IPS-20b (cell line): ENCODE measurements around the gene AFF1.
"Not testable (repeated sequence)": the region's sequence is repeated elsewhere in the genome, so short reads cannot be mapped to it uniquely, and the experiment has no call there.

Source experiments
- H3K27ac ChIP-seq: one replicate; pipeline ENCODE4 v1.5.1; 2013; ENCODE audit warnings: low read length
- H3K27me3 ChIP-seq: 2 replicates; pipeline ENCODE4 v1.6.1; 2013; ENCODE audit warnings: mild to moderate bottlenecking, low read length, inconsistent platforms; ENCODE audit not compliant: insufficient read depth
- H3K36me3 ChIP-seq: 2 replicates; pipeline ENCODE4 v1.6.1; 2013; ENCODE audit warnings: low read depth, mild to moderate bottlenecking, inconsistent platforms, low read length, moderate library complexity; ENCODE audit not compliant: insufficient read depth
- H3K4me1 ChIP-seq: 2 replicates; pipeline ENCODE4 v1.6.1; 2013; ENCODE audit warnings: mild to moderate bottlenecking, control low read depth, inconsistent platforms, low read length, moderate library complexity; ENCODE audit not compliant: insufficient read depth
- H3K4me3 ChIP-seq: 2 replicates; pipeline ENCODE4 v1.5.1; 2013; ENCODE audit warnings: mild to moderate bottlenecking, low read length, inconsistent platforms
- H3K9ac ChIP-seq: 2 replicates; pipeline ENCODE4 v1.6.1; 2013; ENCODE audit warnings: low read depth, mild to moderate bottlenecking, inconsistent platforms, low read length, moderate library complexity
- H3K9me3 ChIP-seq: 2 replicates; pipeline ENCODE4 v1.6.1; 2013; ENCODE audit warnings: mild to moderate bottlenecking, low read depth, low read length, inconsistent platforms; ENCODE audit not compliant: insufficient read depth

AFF1 gene

DNA sequence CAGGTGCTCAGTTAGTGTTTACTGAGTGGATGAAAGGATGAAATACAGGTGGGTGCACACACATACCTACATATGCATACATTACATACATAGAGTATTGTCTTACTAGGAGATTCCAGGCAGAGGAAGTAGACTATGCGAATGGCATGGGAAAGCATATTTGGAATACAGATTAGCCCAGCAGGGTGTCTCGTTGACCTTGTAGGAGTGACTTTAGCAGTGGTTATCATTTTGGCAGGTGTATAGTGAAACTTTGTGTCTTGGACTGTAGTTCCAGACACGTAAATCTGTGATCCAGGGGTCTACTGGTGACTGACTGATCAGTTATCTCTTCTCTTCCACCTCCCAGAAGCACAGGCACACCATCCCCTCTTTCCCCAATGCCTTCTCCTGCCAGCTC lies 199.3 kb downstream of the AFF1 start:
- peaks cover 93% of the 10 kb centered on the region for H3K36me3 ChIP-seq
- H3K4me3 ChIP-seq, result no peak overlapping the region
- H3K27ac ChIP-seq, result no peak overlapping the region
- no peaks in the 10 kb centered on the region for H3K4me1 ChIP-seq
- no peaks in the 10 kb centered on the region for H3K9me3 ChIP-seq
- H3K27me3 ChIP-seq, result no peaks in the 10 kb centered on the region
- H3K9ac ChIP-seq, result no peak overlapping the region

DNA sequence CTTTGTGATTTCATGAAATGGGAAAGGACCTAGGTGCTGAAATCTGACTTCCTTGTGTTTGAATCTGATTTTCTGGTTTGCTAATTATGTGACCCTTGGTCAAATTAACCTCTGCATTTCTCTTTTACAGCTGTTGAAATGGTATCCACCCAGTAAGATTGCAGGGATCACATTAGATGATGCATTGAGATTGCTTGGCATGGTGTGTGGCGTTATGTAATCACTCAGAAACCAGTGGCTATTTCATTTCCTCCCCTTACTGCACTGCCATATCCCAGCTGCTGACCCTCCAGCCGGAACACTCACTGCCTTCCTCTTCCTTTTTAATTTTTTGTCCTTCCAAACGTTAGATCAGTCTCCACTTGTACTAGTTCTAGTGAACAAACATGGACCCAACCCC lies 206.6 kb downstream of the AFF1 start:
- Histone ChIP-seq H3K27ac (no peak overlapping the region), H3K4me1 (no peaks in the 10 kb centered on the region), H3K4me3 (no peak overlapping the region), H3K9ac (no peak overlapping the region), H3K27me3 (no peaks in the 10 kb centered on the region), H3K9me3 (no peaks in the 10 kb centered on the region), H3K36me3 (peaks cover 61% of the 10 kb centered on the region)

DNA sequence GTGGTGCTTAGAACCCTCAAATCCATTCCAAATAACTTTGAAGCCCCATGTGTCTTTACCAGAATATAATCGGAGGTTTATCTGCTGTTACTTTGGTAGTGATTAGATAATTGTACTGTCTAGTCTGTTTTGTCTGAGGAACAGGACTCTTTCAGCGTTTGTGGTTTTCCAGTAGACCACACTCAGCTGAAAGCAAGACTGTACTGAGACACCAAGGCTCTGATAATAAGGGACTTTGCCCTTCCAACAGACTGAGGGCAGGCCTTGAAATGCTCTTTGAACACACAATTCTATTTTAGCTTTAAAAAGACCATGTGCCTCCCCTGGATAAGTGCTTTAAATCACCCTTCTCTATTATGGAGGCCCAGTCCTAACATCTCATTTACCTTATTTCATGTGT lies 209.5 kb downstream of the AFF1 start:
- Histone ChIP-seq H3K27ac (no peak overlapping the region), H3K9ac (no peak overlapping the region), H3K4me3 (no peak overlapping the region), H3K9me3 (no peaks in the 10 kb centered on the region), H3K4me1 (no peaks in the 10 kb centered on the region), H3K27me3 (no peaks in the 10 kb centered on the region), H3K36me3 (peaks cover 35% of the 10 kb centered on the region)

DNA sequence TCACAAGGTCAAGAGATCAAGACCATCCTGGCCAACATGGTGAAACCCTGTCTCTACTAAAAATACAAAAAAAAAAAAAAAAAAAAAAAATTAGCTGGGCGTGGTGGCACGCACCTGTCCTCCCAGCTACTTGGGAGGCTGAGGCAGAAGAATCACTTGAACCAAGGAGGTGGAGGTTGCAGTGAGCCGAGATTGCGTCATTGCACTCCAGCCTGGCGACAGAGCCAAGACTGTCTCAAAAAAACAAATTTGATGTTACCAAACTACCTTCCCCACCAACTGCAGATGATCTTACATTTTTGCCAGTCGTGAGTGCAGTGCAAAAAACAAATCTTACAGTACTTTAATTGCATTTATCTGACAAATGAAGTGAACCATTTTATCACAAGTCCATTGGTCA lies 211.1 kb downstream of the AFF1 start:
- H3K9ac ChIP-seq, H3K27me3 ChIP-seq, H3K4me3 ChIP-seq, H3K27ac ChIP-seq, H3K9me3 ChIP-seq, H3K4me1 ChIP-seq: not testable (repeated sequence)
- H3K36me3 ChIP-seq, result peaks cover 26% of the 10 kb centered on the region

DNA sequence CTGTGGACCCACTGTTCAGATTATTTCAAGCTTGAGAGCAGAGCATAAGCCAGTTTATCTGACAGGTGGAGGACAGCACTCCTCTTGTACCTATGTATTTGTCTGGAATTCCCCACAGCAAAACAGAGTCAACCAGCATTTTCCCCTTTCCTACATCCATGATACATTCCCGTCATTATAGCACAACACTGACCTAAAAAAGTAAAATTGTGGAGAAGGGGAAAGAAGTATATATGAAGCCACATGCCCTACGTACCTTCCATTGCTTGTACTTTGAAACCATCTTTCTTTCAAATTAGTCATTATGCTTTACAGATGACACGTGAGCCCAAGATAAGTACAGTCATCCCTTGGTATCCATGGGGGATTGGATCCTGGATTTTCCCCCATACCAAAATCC lies 212.3 kb downstream of the AFF1 start:
- Histone ChIP-seq H3K27ac (no peak overlapping the region), H3K27me3 (no peaks in the 10 kb centered on the region), H3K4me1 (no peaks in the 10 kb centered on the region), H3K9ac (no peak overlapping the region), H3K36me3 (peaks cover 14% of the 10 kb centered on the region), H3K9me3 (no peaks in the 10 kb centered on the region), H3K4me3 (no peak overlapping the region)

DNA sequence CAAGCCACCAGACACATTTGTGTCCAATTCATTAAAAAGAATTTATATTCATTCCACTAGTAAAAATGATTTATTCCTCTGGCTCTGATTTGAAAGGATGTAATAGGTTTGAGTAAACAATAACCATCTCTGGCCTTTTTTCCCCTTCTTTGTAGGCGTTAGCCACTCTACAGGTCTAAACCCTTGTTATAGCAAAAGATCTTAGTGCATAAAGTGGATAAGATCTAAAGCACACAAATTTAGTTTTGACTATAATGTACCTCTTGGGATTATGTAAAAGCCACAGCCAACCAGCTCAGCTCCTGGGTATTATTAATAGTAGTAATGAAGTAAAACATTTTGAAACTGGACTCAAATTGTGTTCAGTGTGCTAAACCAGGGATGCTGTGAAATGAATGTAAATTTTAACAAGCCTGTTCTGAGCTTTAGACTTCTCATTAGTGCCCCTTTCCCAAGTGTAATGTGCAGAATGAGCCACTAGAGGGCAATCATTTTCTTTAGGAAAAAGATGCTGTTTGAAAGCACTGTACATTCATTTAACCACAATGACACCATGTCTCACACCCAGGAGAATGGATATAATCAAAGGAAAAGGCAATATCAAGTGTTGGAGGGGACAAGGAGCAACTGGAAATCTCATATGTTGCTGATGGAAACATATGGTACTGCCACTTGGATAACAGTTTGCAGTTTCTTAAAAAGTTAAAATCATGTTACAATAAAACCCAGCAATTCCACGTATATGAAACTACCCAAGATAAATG lies 215.9 kb downstream of the AFF1 start:
- no peaks in the 10 kb centered on the region; the same call in 1 of the 2 replicates for H3K4me1 ChIP-seq
- no peak overlapping the region for H3K27ac ChIP-seq
- H3K36me3 ChIP-seq, result no peaks in the 10 kb centered on the region
- H3K9me3 ChIP-seq, result no peaks in the 10 kb centered on the region
- no peaks in the 10 kb centered on the region for H3K27me3 ChIP-seq
- H3K4me3 ChIP-seq, result no peak overlapping the region
- no peak overlapping the region for H3K9ac ChIP-seq

DNA sequence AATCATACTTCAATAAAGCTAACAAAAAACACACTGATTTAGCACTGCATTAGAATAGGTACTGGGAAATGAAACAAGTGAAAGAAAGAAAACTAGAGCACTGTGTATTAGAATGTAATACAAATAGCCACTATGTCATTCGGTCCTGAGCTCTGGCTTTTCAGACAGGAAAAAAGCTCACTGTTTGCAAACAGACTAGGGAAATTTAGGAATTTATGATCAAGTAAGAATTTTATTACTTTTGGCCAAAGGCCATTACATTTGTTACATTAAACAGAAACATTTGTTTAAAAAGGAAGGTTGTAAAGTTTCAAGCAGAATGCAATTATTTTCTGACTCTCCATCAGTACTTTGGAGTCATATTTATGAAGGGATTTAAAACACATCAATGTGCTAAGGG lies 216.9 kb downstream of the AFF1 start:
- Histone ChIP-seq H3K9ac (no peak overlapping the region), H3K4me3 (no peak overlapping the region), H3K9me3 (no peaks in the 10 kb centered on the region), H3K27ac (no peak overlapping the region), H3K36me3 (no peaks in the 10 kb centered on the region), H3K27me3 (no peaks in the 10 kb centered on the region), H3K4me1 (no peaks in the 10 kb centered on the region; the same call in 1 of the 2 replicates)

DNA sequence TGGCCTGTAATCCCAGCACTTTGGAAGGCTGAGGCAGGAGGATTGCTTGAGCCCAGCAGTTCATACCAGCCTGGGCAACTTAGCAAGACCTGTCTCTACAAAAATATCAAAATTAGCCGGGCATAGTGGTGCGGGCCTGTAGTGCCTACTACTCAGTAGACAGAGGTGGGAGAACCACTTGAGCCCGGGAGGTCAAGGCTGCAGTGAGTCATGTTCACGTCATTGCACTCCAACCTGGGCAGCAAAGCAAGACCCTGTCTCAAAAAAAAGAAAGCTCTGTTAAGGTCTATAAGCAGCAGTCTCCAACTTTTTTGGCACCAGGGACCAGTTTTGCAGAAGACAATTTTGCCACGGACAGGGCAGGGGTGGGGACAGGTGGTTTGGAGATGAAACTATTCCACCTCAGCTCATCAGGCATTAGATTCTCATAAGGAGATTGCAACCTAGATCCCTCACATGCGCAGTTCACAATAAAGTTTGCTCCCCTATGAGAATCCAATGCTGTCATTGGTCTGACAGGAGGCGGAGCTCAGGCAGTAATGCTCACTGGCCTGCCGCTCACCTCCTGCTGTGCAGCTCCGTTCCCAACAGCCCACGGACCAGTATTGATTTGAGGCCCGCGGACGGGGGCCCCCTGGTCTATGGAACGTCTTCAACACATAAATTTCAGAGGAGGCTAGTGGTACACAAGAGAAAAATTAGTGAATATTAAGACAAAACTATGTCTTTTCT lies 217.7 kb downstream of the AFF1 start:
- Histone ChIP-seq H3K9ac (no peak overlapping the region), H3K27ac (no peak overlapping the region), H3K4me3 (no peak overlapping the region), H3K36me3 (no peaks in the 10 kb centered on the region), H3K9me3 (no peaks in the 10 kb centered on the region), H3K27me3 (no peaks in the 10 kb centered on the region), H3K4me1 (no peaks in the 10 kb centered on the region; the same call in 1 of the 2 replicates)

DNA sequence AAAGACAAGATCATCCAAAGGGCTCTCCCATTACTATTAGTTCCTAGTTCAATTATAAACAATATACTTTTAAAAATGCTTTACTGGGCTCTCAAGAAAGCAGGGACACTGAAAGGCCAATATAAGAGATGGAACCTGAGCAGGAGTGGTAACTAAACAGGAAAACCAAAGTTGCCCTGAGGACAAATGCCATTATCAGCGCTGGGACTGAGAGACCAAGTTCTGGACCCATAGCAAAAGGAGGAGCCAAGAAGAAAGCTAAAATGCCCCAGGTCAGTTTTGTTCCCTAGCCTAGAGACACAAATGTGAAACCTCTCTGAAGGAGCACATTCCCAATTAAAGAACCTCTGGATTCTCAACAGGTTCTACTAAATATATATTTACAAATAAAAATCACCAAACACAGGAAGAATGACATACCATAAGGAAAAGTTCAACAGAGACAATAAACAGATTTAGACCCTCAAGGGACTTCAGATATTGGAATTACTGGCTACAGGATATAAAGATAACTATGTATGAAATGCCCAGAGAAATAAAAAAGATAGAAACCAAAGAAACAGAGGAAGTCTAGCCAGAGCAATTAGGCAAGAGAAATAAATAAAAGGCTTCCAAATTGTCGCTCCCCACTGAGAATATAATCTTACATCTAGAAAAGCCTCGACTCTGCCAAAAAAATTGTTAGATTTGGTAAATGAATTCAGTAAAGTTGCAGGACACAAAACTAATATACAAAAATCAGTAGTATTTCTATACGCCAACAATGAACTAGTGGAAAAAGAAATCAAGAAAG lies 218.5 kb downstream of the AFF1 start:
- Histone ChIP-seq H3K27ac (no peak overlapping the region), H3K4me3 (no peak overlapping the region), H3K9ac (no peak overlapping the region), H3K4me1 (no peaks in the 10 kb centered on the region; the same call in 1 of the 2 replicates), H3K36me3 (no peaks in the 10 kb centered on the region), H3K27me3 (no peaks in the 10 kb centered on the region), H3K9me3 (no peaks in the 10 kb centered on the region)

DNA sequence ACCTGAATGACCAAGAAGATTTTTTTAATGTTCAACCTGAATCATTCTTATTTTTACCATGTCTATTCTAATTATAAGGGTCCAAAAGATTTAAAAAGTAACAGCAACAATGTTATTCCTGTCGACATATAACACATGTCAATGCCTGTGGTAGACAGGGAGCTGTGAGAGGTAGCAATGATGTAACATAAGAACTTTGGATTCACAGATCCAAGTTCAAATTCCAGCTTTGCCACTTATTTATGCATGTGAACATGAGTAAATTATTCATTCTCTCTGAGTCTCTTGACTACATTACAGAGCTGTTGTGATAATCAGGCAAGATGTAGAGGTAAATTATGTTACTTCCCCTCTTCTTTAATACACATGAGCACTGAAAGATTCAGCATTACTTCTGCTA lies 231.1 kb downstream of the AFF1 start:
- H3K9ac ChIP-seq, result no peak overlapping the region
- no peak overlapping the region for H3K4me3 ChIP-seq

DNA sequence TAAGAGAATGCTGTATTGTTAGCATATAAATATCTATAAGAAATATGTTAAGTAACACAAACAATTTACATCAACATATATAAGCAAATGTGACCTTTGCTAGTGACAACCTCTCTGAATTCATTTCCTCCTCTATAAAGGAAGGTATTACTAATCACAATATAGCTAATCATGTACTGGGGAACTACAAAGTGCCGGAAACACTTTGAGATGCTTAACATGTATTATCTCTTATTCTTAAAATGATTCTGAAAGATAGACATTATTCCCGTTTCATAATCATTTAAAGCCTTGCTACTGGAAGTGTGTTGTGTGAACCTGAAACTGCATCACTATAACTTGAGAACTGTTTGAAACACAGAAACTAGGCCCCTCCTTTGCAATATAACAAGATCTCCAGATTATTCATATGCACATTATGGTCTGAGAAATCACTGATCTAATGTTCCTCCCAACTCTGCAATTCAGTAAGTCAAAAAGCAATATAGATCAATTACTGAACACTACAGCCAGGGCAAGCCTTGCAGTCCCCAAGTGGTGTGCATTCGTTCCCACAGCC lies 231.6 kb downstream of the AFF1 start:
- Histone ChIP-seq H3K27ac (no peak overlapping the region), H3K9me3 (no peaks in the 10 kb centered on the region), H3K36me3 (peaks cover 12% of the 10 kb centered on the region), H3K4me3 (no peak overlapping the region), H3K4me1 (no peaks in the 10 kb centered on the region), H3K27me3 (no peaks in the 10 kb centered on the region), H3K9ac (no peak overlapping the region)

More for the DNA sequence above, 231.1 kb downstream of the AFF1 start:
- Histone ChIP-seq H3K4me1 (no peaks in the 10 kb centered on the region), H3K9me3 (no peaks in the 10 kb centered on the region), H3K27me3 (no peaks in the 10 kb centered on the region), H3K27ac (no peak overlapping the region), H3K36me3 (peaks cover 12% of the 10 kb centered on the region)
